ENCODE results near the gene RPS6KA2.
A peak's percentile ranks its signal among the peaks of the same experiment; 100 is the strongest.
"Not testable (repeated sequence)": the region's sequence is repeated elsewhere in the genome, so short reads cannot be mapped to it uniquely, and the experiment has no call there.

RPS6KA2 gene

GRCh38 chr6:166636191-166636933, 9.3 kb upstream of the RPS6KA2 start:
- no peak overlapping the region for H3K27ac ChIP-seq
- no peak for DNase-seq (ENCODE audit: low read depth, low spot score)

DNA sequence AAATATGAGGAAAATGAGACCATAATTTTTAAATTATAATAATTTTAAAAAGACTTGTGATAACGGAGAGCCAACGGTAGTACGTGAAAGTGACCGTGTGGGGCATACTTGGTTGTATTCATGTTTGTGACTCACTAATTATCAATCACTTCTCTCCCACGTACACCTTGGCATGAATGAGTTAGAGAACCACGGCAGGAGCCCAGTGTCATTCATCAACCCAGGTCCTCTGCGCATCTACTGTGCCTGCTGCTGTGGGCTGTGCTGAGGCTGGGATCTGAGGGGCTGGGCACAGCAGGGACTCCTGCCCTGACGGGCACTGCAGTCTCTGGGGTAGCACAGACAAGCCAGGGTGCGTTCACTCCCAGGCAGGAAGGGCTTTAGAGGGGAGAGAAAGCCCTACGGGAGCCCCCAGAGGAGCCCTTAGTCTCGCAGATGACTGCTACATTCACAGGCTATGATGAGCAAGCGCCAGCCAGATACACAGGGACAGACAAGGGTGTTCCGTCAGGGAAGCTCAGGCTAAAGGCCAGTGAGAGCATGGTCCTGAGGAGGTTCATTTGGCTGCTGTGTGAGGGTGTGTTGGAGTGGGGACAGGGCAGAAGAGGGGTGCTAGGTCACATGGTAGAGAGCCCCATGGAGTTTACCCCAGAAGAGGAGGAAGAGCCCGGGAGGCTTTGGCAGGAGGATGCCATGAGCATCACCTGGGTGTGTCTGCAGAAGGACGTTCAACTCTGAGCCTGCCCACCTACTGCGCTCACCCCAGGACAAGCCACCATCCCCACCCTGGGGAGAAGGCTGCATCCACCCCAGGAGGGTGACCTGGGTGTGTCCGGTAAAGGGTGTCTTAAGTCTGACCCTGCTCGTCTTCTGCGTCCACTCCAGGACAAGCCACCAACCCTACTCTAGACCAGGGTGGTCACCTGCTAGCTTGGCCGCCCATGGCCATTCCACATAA, 8.2 kb upstream of the RPS6KA2 start:
- DNase-seq (ENCODE audit: low read depth, low spot score) = no peak
- no peak overlapping the region for H3K27ac ChIP-seq

GRCh38 chr6:166634581-166634980, 7.5 kb upstream of the RPS6KA2 start:
- not testable (repeated sequence) for DNase-seq (ENCODE audit: low read depth, low spot score); H3K27ac ChIP-seq

DNA sequence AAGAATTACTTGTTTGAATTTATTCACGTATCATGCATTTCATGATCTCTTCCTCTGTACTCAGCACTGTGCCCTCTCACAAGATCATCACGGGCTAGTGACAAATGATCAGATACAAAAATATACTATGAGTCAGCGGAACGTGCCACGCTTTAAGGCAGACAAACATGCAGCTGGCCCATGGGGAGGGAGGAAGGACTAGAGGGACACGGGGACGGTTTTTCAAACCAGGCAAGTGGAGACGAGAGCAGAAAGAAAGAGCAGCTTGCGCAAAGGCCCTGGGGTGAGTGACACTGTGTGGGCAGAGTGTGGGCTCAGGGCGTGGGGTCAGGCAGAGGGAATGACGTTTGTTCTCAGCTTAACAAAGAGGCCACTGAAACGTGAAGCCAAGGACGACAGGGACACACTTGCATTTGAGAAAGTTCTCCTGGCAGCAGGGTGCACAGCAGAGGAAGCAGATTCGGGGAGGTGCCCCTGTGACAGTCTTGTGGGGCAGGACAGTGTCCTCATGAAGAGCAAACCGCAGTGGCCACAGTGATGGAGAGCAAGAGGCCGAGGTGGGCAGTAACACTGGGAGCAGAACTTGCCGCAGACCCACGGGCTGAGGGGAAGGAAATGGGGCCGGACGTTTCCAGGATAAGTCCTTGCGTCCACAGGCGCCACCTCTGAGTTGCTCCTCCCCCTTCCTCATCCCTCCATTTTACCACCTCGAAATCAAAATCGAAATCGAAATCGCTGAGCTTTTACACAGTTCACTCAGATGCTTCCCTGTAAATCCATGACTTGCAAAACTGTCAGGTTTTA, 6.9 kb upstream of the RPS6KA2 start:
- DNase-seq (ENCODE audit: low read depth, low spot score) = no peak
- H3K27ac ChIP-seq = no peak overlapping the region

- H3K27ac ChIP-seq = no peak overlapping the region
- no peak for DNase-seq (ENCODE audit: low read depth, low spot score)
These were observed 5.7 kb upstream of the RPS6KA2 start for GRCh38 chr6:166632731-166633130.

GRCh38 chr6:166630462-166630861, 3.4 kb upstream of the RPS6KA2 start:
- no peak overlapping the region for H3K27ac ChIP-seq
- no peak for DNase-seq (ENCODE audit: low read depth, low spot score)

DNA sequence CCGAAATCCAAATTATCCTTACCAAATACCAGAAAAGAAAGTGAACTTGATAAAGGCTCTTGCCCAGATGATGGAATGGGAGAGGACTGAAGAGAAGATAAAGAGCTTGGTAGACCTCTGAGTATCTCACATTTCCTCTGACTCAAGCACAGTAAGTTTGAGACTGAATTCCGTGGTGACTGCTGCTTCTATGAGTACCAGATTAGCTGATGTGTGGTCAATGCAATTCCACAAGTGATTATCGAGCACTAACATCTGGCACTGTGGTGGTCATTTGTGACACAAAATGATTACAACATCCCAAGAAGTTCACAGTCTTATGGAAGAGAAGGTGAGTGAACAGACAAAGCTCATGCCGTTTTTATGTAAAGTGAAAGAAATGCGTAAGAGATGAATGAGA, 2.6 kb upstream of the RPS6KA2 start:
- H3K27ac ChIP-seq = no peak overlapping the region
- no peak for DNase-seq (ENCODE audit: low read depth, low spot score)

DNA sequence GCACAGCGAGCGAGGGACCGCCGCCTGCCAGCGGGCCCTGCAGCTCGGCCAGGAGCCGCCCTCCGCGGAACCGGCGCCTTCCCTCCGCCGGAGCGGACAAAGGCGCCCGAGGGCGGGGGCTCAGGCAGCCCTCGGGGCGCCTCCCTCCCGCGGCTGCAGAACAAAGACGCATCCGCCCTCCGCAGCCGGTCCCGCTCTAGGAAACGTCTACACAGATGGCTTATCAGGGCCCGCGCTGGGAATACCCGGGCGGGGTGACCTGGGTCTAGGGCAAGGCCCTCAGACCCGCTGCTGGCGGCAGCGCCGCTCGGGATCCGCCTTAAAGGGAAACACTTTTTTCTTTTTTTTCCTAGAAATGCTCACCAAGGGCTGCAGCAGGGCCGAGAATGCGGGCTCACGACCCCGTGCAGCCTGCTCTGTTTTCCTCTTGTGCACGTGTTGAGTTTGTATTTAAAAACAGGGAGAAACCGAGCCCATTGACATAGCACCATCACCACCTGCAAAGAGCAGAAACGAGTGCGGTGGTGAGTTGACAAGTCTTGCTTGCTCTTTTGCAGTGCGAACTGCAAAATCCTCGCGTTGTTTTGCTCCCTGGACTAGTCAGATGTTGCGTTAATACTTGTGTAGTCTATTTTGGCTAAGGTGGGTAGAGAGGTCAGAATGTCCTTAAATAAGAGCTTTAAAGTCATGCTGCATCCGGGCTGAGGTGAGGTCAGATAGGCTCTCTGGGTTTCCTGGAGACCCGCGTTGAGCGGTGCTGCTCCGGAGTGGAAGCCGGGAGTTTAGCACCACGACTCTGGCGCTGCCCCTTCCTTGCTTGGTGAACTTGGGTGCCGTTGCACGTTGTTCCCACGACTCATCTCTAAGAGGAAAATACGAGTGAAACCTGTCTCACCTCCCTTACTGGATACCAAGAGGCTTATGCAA, 1.1 kb upstream of the RPS6KA2 start:
- H3K27ac ChIP-seq = peak overlapping the region; percentile 44
- no peak for DNase-seq (ENCODE audit: low read depth, low spot score)

DNA sequence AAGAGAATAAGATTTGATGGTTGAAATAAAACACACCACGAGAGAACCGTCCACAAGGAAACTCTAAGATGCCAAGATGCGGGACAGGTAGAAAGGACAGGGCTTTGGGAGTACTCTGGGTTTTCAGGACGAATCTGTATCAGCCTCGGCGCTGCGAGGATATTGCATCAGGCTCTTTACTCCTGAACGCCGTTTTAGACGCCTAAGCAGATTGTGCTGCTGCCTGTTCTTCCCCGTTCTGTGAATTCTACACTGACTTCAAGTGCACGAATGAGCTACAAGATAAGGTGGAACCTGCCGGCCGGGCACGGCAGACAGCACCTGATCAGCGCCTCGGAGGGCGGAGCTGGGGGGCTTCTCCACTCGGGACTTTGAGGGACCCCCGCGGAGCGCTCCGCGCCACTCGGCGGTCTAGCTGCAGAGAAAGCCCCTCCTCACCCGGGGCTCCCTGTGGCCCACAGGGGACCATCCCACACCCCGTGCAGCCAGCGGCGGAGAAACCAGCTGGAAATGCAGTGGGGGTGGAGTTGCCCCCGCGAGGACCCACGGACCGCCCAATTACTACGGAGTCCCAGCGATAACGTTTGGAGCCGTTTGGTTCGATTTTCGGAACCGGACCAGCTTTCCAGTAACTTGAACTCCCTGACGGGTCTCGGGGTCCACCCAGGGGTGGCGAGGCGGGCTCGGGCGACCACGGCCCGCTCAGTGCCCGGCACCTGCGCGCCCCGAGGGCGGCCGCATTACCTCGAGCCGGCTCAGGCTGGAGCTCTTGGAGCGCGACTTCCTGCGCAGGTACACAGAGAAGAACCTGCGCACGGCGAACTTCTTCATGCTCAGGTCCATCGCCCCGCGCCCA, 646 bp downstream of the RPS6KA2 start:
- peak overlapping the region; percentile 78 for H3K27ac ChIP-seq
- no peak for DNase-seq (ENCODE audit: low read depth, low spot score)

- H3K27ac ChIP-seq = peak overlapping the region; percentile 78
- no peak for DNase-seq (ENCODE audit: low read depth, low spot score)
These were observed 1.7 kb downstream of the RPS6KA2 start for GRCh38 chr6:166625356-166625755.

DNA sequence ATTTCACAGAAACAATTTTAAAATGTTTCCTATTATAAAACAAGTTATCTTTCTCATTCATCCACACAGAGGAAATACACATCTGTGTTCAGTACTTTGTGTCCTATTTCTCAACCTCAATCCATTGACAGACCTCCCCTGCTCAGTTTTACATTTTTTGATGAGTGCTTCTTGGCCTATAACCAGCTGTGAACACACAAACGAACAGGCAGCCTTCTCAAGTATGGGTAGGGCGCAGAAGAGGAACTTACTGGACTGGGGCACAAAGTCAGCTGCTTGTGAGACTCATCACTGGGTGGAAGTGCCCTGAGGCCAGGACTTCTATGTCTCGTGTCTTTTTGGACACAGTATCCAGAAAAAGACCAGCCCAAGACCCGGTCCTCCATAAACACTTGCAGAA, 2.8 kb downstream of the RPS6KA2 start:
- peak overlapping the region; percentile 37 for H3K27ac ChIP-seq
- peak; percentile 16 for DNase-seq (ENCODE audit: low read depth, low spot score)

DNA sequence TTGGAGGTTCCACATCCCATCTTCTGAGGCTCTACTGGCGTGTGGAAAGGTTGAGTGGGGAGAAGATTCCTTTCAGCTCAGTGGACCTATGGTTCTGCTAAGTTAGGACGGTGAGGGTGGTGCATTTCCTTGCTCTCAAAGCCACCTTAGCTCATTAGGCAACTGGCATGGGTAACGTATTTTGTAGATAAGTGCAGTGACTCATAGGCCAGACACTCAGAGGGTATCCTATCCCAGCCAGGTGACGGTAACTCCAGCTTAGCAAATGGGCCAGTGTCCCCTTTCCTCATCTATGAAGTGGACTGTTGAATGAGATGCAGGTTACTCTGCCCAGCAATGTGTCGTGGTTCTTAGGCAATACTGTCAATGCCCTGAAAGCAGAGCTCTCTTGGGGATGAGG, 3.7 kb downstream of the RPS6KA2 start:
- no peak overlapping the region for H3K27ac ChIP-seq
- DNase-seq (ENCODE audit: low read depth, low spot score) = no peak

- DNase-seq (ENCODE audit: low read depth, low spot score) = no peak
- H3K27ac ChIP-seq = peak overlapping the region; percentile 77
These were observed 5.9 kb downstream of the RPS6KA2 start for GRCh38 chr6:166621114-166621540.

- peak overlapping the region; percentile 77 for H3K27ac ChIP-seq
- no peak for DNase-seq (ENCODE audit: low read depth, low spot score)
These were observed 6.5 kb downstream of the RPS6KA2 start for GRCh38 chr6:166620478-166621113.

DNA sequence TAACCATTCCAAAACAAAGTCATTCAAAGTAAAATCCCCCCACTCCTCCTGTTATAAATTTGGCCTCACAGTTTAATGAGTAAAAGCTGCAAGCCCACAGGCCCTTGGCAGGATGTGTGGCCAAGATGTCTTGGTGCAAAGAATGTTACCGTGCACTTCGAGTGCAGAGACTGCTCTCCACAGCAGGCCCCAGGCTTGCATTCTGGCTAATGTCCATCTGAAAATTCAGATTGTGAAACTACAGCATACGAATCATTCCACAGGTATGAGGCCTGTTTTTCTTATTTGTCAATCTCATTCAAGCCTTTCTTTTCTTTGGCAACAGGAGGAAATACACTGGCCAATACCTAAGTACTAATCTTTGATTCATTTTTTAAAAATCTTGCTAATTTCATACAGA, 7.1 kb downstream of the RPS6KA2 start:
- DNase-seq (ENCODE audit: low read depth, low spot score) = peak; percentile 52
- H3K27ac ChIP-seq = peak overlapping the region; percentile 77

- peak overlapping the region; percentile 77 for H3K27ac ChIP-seq
- no peak for DNase-seq (ENCODE audit: low read depth, low spot score)
These were observed 7.9 kb downstream of the RPS6KA2 start for GRCh38 chr6:166618866-166619761.

DNA sequence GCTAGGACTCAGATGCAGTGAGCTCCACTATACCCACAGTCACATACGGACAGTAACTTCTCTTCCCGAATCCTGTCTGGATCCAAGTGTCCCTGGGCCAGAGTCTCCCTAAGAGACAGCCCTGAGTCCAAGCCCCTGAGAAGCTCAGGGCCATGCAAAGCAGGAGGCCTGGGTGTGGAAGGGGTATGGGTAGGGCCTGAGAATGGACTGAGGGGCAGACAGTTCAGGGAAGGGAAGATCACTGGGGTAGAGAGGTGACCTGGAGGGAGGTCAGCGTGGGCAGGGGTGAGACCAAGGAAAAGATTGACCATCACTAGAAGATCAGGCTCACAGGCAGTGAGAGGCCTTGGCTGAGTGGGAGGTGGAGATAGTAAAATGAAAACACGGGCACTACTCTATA, 8.8 kb downstream of the RPS6KA2 start:
- no peak overlapping the region for H3K27ac ChIP-seq

More for the DNA sequence above, 8.8 kb downstream of the RPS6KA2 start:
- DNase-seq (ENCODE audit: low read depth, low spot score) = no peak

All from epithelial cell of prostate (primary cell).